DMS114 treated with DMSO at 0.1 percent for 48 hours (cell line): ENCODE measurements around the gene FAM193B.

Experiments used
- DNase-seq: peaks from one replicate; lab custom pipeline; 2025; ENCODE audit not compliant: unreplicated experiment; lab: John Stamatoyannopoulos, UW

FAM193B gene

GRCh38 chr5:177471610-177472356 lies 82.6 kb downstream of the FAM193B start:
- DNase-seq = no peak

GRCh38 chr5:177470759-177471536 lies 83.4 kb downstream of the FAM193B start:
- DNase-seq = no peak
